HG03354 (cell line): Measurements from ENCODE around the gene BCL2L1.
A peak's percentile ranks its signal among the peaks of the same experiment; 100 is the strongest.
"Not testable (repeated sequence)": the region's sequence is repeated elsewhere in the genome, so short reads cannot be mapped to it uniquely, and the experiment has no call there.

Source experiments
- ATAC-seq: cut with Tn5 transposase; IDR thresholded peaks from one replicate; pipeline ENCODE4 v1.9.1; 2021; ENCODE audit warnings: mild to moderate bottlenecking; ENCODE audit not compliant: unreplicated experiment, poor library complexity, severe bottlenecking

Gene BCL2L1

DNA sequence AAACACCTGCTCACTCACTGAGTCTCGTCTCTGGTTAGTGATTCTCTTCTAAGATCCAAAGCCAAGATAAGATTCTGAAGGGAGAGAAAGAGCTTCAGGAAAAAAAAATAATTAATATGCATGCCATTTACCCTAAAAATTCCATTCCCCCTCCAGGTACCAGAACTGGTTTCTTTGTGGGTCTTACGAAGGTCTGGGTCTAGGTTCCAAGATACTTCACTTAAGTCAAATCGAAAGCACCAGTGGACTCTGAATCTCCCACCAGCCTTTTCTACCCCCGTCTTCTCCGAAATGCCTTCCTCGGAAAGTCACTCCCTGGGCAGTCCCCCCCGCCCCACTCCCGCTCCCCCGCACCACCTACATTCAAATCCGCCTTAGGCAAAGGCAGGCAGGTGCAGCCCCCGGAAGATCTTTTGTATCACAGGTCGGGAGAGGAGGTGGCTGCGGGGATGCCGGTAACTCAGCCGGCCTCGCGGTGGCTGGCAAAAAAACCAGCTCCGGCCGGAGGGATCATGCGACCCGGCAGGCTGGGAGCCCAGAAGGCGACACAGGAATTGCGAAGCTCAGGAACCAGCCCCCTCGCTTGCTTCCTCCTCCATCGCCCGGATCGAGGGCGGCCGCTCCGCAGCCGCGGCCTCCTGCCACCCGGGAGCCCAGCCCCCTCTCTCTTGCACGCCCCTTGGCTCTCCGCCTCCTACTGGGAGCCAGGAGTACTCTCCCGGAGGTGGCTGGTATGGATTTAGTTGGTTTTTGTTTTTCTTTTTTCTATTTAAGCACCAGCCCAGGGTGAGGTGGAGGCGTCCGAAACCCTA lies at the start of gene BCL2L1:
Gene BCL2L1 (minus strand): TSS at position 612 of the 812 bp plus-strand sequence. CDS start 650 bp downstream, outside the sequence.
- ATAC-seq: peak; percentile 40

DNA sequence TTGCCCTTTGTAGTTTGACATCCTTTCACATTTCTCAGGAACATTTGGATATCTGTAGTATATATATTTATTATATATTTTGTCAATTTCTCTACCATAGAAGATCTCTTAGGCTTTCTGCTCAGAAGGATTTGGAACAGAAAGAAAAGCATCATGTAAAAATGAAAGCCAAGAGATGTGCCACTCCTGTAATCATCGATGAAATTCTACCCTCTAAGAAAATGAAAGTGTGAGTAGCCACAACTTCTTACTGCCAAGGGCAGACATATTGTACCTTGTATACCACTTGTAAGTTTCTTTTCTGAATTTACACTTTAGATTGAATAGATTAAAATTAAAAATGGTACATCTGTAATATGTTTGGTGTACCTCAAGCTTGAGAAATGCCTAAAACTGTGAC lies 47.6 kb upstream of the BCL2L1 start:
- ATAC-seq: no peak

DNA sequence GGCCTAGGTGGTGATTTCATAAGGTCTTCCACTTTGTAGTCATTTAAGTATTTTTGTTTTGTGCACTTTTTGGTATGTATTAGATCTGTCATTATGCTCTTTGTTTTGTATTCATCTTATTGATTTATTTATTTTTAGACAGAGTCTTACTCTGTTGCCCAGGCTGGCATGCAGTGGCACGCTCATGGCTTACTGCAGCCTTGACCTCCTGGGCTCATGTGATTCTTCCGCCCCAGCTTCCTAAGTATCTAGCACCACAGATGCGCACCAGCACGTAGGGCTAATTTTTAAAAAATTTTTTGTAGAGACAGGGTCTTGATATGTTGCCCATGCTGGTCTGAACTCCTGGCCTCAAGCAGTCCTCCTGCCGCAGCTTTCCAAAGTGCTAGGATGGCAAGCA lies 47.0 kb upstream of the BCL2L1 start:
- ATAC-seq: no peak

DNA sequence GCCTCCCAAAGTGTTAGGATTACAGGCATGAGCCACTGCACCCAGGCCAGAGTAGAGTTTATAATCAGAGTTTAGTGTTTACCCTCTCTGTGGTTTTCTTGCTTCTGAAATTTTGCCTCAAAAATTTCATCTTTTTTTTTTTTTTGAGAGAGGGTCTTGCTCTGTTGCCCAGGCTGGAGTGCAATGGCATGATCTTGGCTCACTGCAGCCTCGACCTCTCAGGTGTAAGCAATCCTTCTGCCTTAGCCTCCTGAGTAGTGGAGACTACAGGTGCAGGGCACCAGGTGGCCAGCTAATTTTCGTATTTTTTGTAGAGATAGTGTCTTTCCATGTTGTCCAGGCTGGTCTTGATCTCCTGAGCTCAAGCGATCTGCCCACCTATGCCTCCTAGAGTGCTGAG lies 45.1 kb upstream of the BCL2L1 start:
- ATAC-seq: no peak

DNA sequence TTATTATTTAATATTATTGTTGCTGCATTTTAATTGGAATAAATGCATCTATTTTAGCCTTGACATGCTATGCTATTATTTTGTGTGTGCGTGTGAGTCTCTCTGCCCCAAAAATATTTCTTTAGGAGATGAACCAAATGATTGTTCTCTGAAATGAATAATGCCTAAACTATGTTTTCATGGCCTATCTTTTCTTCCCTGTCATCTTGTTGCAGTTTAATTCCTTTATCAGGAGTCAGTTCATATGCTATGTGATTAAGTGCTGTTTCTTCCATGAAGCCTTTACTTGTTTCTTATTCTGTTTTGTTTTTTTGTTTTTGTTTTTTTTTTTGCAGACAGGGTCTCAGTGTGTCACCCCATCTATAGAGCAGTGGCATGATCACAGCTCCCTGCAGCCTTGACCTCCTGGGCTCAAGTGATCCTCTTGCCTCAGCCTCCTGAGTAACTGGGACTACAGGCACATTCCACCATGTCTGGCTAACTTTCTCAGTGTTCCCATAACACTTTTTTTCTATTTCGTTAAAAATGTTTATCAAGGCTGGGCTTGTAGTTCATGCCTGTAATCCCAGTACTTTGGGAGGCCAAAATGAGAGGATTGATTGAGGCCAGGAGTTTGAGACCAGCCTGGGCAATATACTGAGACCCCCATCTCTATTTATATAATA lies 42.1 kb upstream of the BCL2L1 start:
- no peak for ATAC-seq

DNA sequence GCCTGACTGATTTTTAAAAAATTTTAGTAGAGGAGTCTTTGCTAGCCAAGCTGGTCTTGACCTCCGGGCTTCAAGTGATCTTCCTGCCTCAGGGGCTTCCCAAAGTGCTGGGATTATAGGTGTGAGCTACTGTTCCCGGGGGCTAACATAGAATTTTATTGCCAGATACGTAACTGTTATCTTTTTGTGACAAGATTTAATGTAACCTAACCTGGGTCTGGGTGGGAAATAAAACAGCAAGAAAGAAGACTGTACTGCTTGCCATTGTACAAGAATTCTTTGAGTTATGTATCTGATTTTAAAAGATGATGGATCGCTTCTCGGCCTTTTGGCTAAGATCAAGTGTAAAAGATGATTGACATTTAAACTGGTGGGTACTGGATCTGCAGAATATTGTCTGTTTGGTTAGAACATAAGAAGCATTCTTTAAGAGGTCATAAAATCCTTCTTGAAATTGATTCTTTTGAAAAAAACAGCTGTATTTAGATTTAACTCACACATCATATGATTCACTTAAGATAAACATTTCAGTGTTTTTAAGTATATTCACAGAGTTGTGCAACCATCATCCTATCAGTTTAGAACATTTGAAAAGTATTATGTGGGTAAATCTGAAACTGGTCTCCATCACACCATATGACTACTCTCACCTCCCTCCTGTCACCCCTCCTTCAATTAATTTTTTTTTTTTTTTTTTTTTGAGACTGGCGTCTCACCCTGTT lies 38.0 kb upstream of the BCL2L1 start:
- no peak for ATAC-seq

DNA sequence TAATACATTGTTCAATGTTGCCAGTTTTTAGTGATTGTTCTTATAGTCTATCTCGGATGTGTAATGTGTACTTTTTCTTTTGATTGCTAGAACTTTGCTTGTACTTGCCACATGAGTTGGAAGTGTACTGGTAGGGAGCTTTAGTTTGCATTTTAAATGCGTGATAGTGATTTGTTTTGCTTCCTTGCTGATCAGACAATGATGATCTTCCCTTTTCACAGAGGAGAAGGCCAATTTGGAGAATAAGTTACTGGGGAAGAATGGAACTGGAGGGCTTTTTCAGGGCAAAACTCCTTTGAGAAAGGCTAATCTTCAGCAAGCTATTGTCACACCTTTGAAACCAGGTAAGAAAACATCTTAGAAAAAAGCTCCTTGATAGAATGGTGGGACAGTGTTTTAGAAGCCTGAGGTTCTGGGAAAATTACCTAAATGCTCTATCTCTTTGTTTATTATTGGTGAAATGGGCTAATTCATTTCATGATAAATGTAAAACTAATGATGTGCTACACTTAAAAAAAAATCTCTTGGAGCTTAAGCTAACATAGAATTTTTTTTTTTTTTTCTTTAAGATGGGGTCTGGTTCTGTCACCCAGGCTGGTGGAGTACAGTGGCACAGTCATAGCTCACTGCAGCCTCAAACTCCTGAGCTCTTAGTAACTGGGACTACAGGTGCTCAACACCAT lies 37.3 kb upstream of the BCL2L1 start:
- no peak for ATAC-seq

DNA sequence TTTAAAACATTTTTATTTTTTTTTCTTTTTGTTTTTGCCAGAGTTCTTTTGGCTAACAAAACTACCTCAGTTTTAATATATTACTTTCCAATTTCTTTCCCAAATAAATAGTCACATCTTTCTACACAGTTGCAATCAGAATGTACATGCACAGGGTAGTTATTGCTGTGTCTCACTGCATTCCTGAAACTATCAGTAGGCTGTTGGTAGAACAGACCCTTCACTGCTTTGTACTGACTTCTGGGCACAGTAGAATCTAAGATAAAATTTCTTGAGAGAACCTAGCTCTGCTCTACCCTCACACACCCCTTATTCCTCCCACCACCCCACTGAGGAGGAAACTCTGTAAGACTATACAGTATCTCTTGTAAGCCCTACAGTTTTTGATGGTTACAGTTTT lies 36.3 kb upstream of the BCL2L1 start:
- ATAC-seq: no peak

DNA sequence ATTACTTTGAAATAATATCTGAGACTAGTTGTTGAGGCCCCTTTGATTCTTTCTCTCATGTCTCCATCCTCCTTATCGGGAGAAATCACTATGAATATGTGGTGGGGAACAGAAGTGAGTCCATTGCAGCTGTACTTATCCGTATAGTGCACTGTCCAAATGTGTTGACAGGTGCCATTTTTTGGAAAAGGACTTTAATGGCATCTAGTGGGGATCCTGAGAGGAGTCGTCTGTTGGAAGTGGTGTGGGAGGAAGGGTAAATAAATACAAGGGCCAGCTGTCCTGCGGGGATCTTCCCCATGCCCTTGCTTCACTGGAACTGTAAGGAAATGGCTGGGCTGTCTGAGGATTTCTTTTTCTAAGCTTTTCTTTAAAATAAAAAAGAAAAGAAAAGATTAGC lies 35.9 kb upstream of the BCL2L1 start:
- no peak for ATAC-seq

DNA sequence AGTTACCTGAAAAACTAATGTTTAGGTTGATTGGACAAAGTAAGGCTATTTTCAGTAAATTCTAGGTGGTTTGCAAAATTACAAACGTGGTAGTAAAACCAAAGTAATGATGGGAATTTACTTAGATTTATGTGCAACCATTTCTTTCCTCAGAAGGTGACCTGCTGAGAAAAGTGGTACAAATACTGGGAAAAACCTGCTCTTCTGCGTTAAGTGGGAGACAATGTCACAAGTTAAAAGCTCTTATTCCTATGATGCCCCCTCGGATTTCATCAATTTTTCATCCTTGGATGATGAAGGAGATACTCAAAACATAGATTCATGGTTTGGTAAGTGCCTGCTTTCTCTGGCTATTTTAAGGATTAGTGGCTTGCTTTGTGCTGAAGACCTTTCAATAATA lies 34.6 kb upstream of the BCL2L1 start:
- no peak for ATAC-seq

DNA sequence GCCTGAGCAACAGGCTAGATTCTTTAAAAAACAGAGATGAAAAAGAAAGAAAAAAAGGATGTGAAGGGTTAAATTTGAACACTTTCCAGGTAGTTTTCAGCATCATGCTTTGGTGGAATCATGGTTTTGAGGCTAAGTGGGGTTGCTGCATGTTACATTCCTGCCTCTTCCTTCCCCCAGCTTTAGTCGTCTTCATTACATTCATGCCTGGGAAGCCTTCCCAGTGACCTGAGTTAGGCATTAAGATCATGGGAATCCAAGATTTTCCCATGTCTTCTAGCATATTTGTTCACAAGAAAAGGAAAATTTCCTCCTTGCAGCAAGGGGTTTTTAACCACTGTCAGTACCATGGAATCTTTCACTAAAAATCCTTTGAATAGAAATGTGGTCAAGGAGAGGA lies 28.5 kb upstream of the BCL2L1 start:
- ATAC-seq: no peak

DNA sequence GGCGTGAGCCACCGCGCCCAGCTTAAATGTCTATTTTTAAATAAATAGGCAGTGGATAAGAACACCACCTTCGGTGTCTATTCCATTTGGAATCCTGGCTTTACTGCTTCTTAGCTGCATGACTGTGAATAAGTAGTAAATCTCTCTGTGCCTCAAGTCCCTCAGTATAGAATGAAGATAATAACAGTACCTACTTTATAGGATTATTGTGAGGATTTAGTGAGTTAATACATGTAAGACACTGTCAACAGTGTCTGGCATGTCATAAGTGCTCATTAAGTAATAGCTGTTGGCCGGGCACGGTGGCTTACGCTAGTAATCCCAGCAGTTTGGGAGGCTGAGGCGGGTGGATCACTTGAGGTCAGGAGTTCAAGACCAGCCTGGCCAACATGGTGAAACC lies 26.6 kb upstream of the BCL2L1 start:
- no peak for ATAC-seq

DNA sequence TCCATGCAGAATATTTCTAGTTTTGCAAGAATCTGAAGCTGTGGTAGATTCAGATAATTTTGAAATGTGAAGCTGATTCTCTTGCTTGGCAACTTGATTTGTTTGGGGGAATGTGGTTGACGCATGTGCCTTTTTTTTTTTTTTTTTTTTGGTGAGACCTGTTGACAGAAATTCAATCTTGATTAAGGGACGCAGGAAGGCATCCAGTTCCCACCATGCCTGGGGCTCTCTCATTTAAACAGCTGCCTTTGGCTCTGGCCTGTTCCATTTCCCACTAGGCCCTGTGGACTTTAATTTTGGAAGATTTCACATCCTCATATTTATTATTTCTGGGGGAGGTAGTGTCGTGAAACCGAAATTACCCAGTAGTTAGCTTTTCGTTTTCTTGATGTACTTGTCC lies 25.0 kb upstream of the BCL2L1 start:
- ATAC-seq: no peak

DNA sequence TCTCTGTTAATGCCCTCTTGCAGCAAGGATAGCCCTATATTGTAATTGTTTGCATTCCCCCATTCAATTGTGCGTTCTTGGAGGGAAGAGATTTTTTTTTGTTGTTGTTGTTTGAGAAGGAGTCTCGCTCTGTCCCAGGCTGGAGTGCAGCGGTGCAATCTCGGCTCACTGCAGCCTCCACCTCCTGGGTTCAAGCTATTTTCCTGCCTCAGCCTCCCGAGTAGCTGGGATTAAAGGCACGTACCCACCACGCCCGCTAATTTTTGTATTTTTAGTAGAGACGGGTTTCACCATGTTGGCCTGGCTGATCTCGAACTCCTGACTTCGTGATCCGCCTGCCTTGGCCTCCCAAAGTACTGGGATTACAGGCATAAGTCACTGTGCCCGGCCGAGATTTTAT lies 24.4 kb upstream of the BCL2L1 start:
- not testable (repeated sequence) for ATAC-seq

DNA sequence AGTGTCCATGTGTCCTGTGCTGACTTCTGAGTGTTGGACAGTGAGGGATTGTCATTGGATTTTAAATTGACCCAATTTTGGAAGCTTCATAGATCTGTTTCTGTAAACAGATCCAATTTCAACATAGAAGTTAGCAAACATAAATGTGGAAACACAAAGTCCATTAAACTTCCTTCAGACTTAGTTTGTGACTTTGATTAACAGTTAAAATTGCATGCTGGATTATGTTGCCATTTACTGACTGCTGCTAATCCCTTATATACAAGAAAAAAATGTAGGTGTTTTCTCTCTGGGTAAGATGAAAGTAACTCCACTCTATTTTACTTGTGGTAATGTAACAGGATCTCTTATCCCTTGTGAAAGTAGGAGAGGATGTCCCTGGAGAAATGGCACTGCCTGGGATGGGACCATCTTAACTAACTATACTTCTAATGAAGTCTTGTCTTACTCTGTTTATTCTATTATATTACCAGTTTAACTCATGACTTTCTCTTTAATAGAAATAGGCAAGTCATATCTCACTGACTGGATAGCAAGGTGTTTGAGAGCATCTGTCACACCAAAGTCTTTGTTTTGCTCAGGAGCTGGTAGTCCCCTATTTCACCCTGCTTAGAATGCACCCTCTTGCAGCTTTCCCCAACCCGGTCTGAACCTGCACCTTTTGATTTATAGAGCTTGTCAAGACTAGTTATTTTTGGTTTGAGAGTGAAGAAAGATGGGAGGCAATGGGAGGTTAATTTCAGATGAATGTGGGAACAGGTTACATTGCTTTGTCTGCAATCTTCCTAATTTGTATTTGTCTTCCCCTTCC lies 23.6 kb upstream of the BCL2L1 start:
- no peak for ATAC-seq

DNA sequence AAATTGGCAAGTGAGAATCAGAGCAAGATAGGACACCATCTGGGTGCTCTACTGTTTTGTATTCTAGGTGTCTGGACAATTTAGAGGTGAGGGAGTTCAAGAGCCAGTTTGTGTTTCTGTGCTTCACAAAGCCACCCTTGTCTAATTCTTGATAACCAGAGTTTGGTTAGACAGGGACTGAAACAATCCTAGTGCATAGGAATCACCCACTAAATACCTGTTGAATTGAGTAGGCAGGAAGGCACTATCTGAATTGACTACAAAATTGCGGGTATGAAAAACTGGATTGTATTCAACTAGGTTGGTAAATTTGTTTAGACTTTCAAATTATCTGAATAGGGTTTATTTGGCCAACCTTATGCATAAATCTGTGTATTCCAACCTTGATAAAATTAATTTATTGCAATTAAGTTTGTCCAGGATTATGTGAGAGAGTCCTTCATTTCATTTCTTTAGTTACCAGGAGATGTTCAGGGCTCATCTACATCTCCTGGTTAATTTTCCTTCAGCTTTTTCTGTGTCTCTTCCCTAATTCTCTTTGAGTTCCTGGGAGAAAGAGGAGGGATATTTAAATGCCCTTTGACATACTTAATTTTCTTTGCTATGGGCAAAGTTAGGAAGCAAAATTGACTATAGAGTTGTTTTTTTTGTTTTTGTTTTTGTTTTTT lies 18.1 kb upstream of the BCL2L1 start:
- no peak for ATAC-seq

DNA sequence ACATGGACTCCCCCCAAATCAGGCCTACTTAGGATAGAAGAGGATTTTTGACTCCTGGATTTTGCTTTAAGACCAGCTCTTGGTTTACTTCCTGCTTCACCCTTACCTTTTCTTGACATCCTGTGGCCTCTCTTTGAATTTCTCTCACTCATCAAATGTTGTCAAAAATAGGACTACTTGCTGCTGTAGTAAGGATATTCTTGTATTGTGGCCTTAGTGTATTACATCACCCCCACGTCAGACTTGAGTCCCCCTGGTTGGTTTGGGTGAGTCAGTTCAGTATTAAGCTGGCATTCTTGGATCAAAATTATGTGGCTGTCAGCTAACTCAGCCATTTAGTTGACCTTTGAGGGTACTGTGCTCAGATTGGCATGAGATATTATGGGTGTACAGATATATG lies 17.5 kb upstream of the BCL2L1 start:
- ATAC-seq: no peak

DNA sequence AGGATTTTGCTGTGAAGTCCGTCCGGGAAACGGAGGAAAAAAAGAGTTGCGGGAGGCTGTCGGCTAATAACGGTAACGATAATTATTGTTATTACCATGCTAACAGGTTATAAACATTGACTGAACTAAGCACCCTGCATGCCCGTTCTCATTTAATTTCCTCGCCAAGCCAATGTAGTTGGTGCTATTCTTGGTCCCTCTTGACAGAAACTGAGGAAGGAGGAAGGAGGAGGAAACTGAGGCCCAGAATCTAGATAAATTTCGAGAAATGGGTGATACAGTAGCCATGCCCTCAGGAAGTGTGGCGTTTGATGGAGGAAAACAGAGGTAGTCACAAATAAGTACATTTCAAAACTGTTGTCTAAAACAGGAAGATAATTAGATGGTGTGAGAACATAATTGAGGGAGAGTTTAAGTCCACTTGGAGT lies 16.9 kb upstream of the BCL2L1 start:
- peak; percentile 11 for ATAC-seq
